OCI-LY3 (cell line): ENCODE results near the gene OPN3.

ENCODE experiments used
- H2AFZ ChIP-seq: fragments of 200-600, 300-600 bp; shearing (Covaris generic); 2 replicates; pipeline ENCODE4 v1.6.0; 2014; ENCODE audit warnings: antibody characterized with exemption, low read depth, low read length
- H3K27ac ChIP-seq: fragments of 200-600, 300-600 bp; sonication (generic); 2 replicates; pipeline ENCODE4 v1.5.1; 2014; ENCODE audit warnings: mild to moderate bottlenecking, low read length, moderate library complexity, mixed read lengths
- H3K27me3 ChIP-seq: fragments of 200-600, 300-600 bp; sonication (generic); 2 replicates; pipeline ENCODE4 v1.6.1; 2014; ENCODE audit warnings: low read depth, low read length, mixed read lengths
- H3K36me3 ChIP-seq: fragments of 200-600, 300-600 bp; sonication (generic); replicated peaks from 2 replicates; pipeline ENCODE3; 2014; ENCODE audit warnings: low read depth, low read length, mixed read lengths
- H3K4me1 ChIP-seq: fragments of 300-600, 200-600 bp; sonication (generic); 2 replicates; pipeline ENCODE4 v1.6.1; 2014; ENCODE audit warnings: low read length, mixed read lengths
- H3K4me2 ChIP-seq: fragments of 200-600, 300-600 bp; sonication (generic); 2 replicates; pipeline ENCODE4 v1.6.1; 2014; ENCODE audit warnings: low read length, mixed read lengths
- H3K4me3 ChIP-seq: fragments of 300-600, 200-600 bp; sonication (generic); 2 replicates; pipeline ENCODE4 v1.5.1; 2014; ENCODE audit warnings: antibody characterized with exemption, mild to moderate bottlenecking, low read length, moderate library complexity
- H3K79me2 ChIP-seq: fragments of 300-600, 200-600 bp; shearing (Covaris generic); 2 replicates; pipeline ENCODE4 v1.6.1; 2014; ENCODE audit warnings: mild to moderate bottlenecking, low read length, mixed read lengths
- H3K9ac ChIP-seq: fragments of 300-600, 200-600 bp; shearing (Covaris generic); 2 replicates; pipeline ENCODE4 v1.6.0; 2014; ENCODE audit warnings: mild to moderate bottlenecking, low read length, moderate library complexity
- H3K9me3 ChIP-seq: fragments of 200-600, 300-600 bp; shearing (Covaris generic); 2 replicates; pipeline ENCODE4 v1.6.1; 2014; ENCODE audit warnings: low read length, mixed read lengths; ENCODE audit not compliant: insufficient read depth
- H4K20me1 ChIP-seq: fragments of 200-600, 300-600 bp; sonication (generic); 2 replicates; pipeline ENCODE4 v1.6.1; 2016; ENCODE audit warnings: low read length, mixed read lengths; ENCODE audit not compliant: insufficient read depth
- EZH2phosphoT487 ChIP-seq: fragments of 200-600 bp; shearing (Covaris generic); IDR thresholded peaks from 2 replicates; pipeline ENCODE4 v1.6.1; 2018; ENCODE audit warnings: antibody characterized with exemption, mixed run types, low read depth
- TF ChIP-seq, protein P1 (sequence below): fragments of 200-600, 300-600 bp; sonication (generic); IDR thresholded peaks from 2 replicates; pipeline ENCODE4 v1.5.1; 2014; ENCODE audit warnings: antibody characterized with exemption, low read length, low read depth

The OPN3 gene

GRCh38 chr1:241675983-241676382 lies 35.8 kb upstream of the OPN3 start:
- no peaks in the 10 kb centered on the region for H3K9me3 ChIP-seq
- H3K27me3 ChIP-seq, result peaks cover 49% of the 10 kb centered on the region
- no peak for TF ChIP-seq EZH2phosphoT487
- TF ChIP-seq, protein P1, sequence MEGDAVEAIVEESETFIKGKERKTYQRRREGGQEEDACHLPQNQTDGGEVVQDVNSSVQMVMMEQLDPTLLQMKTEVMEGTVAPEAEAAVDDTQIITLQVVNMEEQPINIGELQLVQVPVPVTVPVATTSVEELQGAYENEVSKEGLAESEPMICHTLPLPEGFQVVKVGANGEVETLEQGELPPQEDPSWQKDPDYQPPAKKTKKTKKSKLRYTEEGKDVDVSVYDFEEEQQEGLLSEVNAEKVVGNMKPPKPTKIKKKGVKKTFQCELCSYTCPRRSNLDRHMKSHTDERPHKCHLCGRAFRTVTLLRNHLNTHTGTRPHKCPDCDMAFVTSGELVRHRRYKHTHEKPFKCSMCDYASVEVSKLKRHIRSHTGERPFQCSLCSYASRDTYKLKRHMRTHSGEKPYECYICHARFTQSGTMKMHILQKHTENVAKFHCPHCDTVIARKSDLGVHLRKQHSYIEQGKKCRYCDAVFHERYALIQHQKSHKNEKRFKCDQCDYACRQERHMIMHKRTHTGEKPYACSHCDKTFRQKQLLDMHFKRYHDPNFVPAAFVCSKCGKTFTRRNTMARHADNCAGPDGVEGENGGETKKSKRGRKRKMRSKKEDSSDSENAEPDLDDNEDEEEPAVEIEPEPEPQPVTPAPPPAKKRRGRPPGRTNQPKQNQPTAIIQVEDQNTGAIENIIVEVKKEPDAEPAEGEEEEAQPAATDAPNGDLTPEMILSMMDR, result no peak
- H3K36me3 ChIP-seq, result no peaks in the 10 kb centered on the region
- no peak overlapping the region for H3K27ac ChIP-seq
- no peak overlapping the region for H3K4me3 ChIP-seq
- H4K20me1 ChIP-seq, result no peaks in the 10 kb centered on the region
- no peak overlapping the region for H3K9ac ChIP-seq
- no peaks in the 10 kb centered on the region for H3K79me2 ChIP-seq
- no peaks in the 10 kb centered on the region for H3K4me1 ChIP-seq
- H2AFZ ChIP-seq, result no peak overlapping the region
- H3K4me2 ChIP-seq, result no peak overlapping the region

GRCh38 chr1:241674805-241675384 lies 34.7 kb upstream of the OPN3 start:
- Histone ChIP-seq H3K27ac (no peak overlapping the region), H3K27me3 (peaks cover 45% of the 10 kb centered on the region), H4K20me1 (no peaks in the 10 kb centered on the region), H2AFZ (no peak overlapping the region), H3K4me1 (no peaks in the 10 kb centered on the region), H3K9ac (no peak overlapping the region), H3K36me3 (no peaks in the 10 kb centered on the region), H3K4me2 (no peak overlapping the region), H3K4me3 (no peak overlapping the region), H3K9me3 (no peaks in the 10 kb centered on the region), H3K79me2 (no peaks in the 10 kb centered on the region)
- TF ChIP-seq, protein P1, result no peak

GRCh38 chr1:241672301-241672700 lies 32.1 kb upstream of the OPN3 start:
- Histone ChIP-seq H3K27me3 (peaks cover 35% of the 10 kb centered on the region), H3K4me2 (no peak overlapping the region), H3K9ac (no peak overlapping the region), H3K4me3 (no peak overlapping the region), H3K27ac (no peak overlapping the region), H3K79me2 (no peaks in the 10 kb centered on the region), H3K36me3 (no peaks in the 10 kb centered on the region), H3K9me3 (no peaks in the 10 kb centered on the region), H2AFZ (no peak overlapping the region), H3K4me1 (no peaks in the 10 kb centered on the region), H4K20me1 (no peaks in the 10 kb centered on the region)
- no peak for TF ChIP-seq EZH2phosphoT487
- TF ChIP-seq, protein P1, result no peak

GRCh38 chr1:241666419-241666818 lies 26.2 kb upstream of the OPN3 start:
- TF ChIP-seq, protein P1, result no peak
- no peak for TF ChIP-seq EZH2phosphoT487
- H3K9me3 ChIP-seq, result no peaks in the 10 kb centered on the region
- no peak overlapping the region for H3K4me3 ChIP-seq
- H3K79me2 ChIP-seq, result no peaks in the 10 kb centered on the region
- no peak overlapping the region for H3K9ac ChIP-seq
- H3K27ac ChIP-seq, result no peak overlapping the region
- no peaks in the 10 kb centered on the region for H3K4me1 ChIP-seq
- H4K20me1 ChIP-seq, result no peaks in the 10 kb centered on the region
- no peaks in the 10 kb centered on the region for H3K36me3 ChIP-seq
- no peak overlapping the region for H2AFZ ChIP-seq
- H3K4me2 ChIP-seq, result no peak overlapping the region
- H3K27me3 ChIP-seq, result peaks cover 8% of the 10 kb centered on the region
